ENCODE results near the gene ARL4D.

- no peak for TF ChIP-seq CTCF (IDR thresholded peaks at IDR 0.05; ENCODE audit: low read length)
- no peak for TF ChIP-seq EZH2 (IDR thresholded peaks at IDR 0.05; ENCODE audit: borderline replicate concordance, low read length)
These were observed 40.2 kb downstream of the ARL4D start for GRCh38 chr17:43439041-43439440.
